Endothelial cell of umbilical vein (primary cell): ENCODE data around the gene C16orf95.

Source experiments
- EZH2 ChIP-seq: IDR thresholded peaks from 2 replicates; pipeline ENCODE4 v1.6.1; 2012; ENCODE audit warnings: borderline replicate concordance, low read depth, mild to moderate bottlenecking, moderate library complexity, low read length, inconsistent platforms; ENCODE audit not compliant: severe bottlenecking
- GATA2 ChIP-seq: IDR thresholded peaks from 2 replicates; pipeline ENCODE4 v1.7.0; 2011; ENCODE audit warnings: low read depth, mild to moderate bottlenecking, moderate library complexity, mixed read lengths, low read length; ENCODE audit not compliant: insufficient read length, insufficient read depth
- TF ChIP-seq, protein P1 (sequence below), 2 donors: IDR thresholded peaks; 1 replicate in 1 of 2; 2 replicates in 1 of 2; pipeline ENCODE4 v1.5.1; 2011; ENCODE audit warnings: low read length in 2 of 2, mild to moderate bottlenecking in 2 of 2, moderate library complexity in 2 of 2, control low read depth in 1 of 2, inconsistent platforms in 1 of 2, low read depth in 1 of 2; ENCODE audit not compliant: insufficient read depth in 1 of 2; ENCODE audit errors: extremely low read depth in 1 of 2

GRCh38 chr16:87276091-87276701 lies 41.0 kb downstream of the C16orf95 start:
- TF ChIP-seq, protein P1, sequence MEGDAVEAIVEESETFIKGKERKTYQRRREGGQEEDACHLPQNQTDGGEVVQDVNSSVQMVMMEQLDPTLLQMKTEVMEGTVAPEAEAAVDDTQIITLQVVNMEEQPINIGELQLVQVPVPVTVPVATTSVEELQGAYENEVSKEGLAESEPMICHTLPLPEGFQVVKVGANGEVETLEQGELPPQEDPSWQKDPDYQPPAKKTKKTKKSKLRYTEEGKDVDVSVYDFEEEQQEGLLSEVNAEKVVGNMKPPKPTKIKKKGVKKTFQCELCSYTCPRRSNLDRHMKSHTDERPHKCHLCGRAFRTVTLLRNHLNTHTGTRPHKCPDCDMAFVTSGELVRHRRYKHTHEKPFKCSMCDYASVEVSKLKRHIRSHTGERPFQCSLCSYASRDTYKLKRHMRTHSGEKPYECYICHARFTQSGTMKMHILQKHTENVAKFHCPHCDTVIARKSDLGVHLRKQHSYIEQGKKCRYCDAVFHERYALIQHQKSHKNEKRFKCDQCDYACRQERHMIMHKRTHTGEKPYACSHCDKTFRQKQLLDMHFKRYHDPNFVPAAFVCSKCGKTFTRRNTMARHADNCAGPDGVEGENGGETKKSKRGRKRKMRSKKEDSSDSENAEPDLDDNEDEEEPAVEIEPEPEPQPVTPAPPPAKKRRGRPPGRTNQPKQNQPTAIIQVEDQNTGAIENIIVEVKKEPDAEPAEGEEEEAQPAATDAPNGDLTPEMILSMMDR (IDR thresholded peaks at IDR 0.05; ENCODE audit: extremely low read depth in 1 of 2, insufficient read depth in 1 of 2, low read depth in 1 of 2, low read length in 2 of 2), result no peak
- TF ChIP-seq GATA2 (no peak), EZH2 (no peak)
